GM18498 (cell line): ENCODE data around the gene OR51M1.

Source experiments
- ATAC-seq: cut with Tn5 transposase; IDR thresholded peaks from one replicate; pipeline ENCODE4 v1.9.1; 2021; ENCODE audit warnings: mild to moderate bottlenecking, moderate library complexity; ENCODE audit not compliant: unreplicated experiment

Gene OR51M1

GRCh38 chr11:5380740-5381342 is 2.8 kb upstream of the OR51M1 start:
- peak; percentile 96 for ATAC-seq

- ATAC-seq, result no peak
These were observed 723 bp downstream of the OR51M1 start for GRCh38 chr11:5384335-5384734.

GRCh38 chr11:5390210-5390609 is 6.6 kb downstream of the OR51M1 start:
- ATAC-seq, result no peak

GRCh38 chr11:5394091-5394490 is 10.5 kb downstream of the OR51M1 start:
- ATAC-seq, result no peak

- ATAC-seq, result no peak
These were observed 15.3 kb downstream of the OR51M1 start for GRCh38 chr11:5398936-5399335.

GRCh38 chr11:5405173-5405572 is 21.6 kb downstream of the OR51M1 start:
- no peak for ATAC-seq

- no peak for ATAC-seq
These were observed 37.4 kb downstream of the OR51M1 start for GRCh38 chr11:5420993-5421392.

GRCh38 chr11:5421811-5422210 is 38.2 kb downstream of the OR51M1 start, which contains the start of gene OR51Q1:
Gene OR51Q1 (plus strand): TSS chr11:5422111. CDS start chr11:5422201, 90 bp downstream.
- ATAC-seq, result no peak

GRCh38 chr11:5423131-5423530 is 39.5 kb downstream of the OR51M1 start:
- ATAC-seq, result no peak

- ATAC-seq, result no peak
These were observed 57.8 kb downstream of the OR51M1 start, which contains the start of gene OR51I1 for GRCh38 chr11:5441414-5441813. Gene OR51I1 (minus strand): TSS chr11:5441514. CDS start chr11:5441514, 0 bp downstream.
